Activated naive CD4-positive, alpha-beta T cell treated with Interleukin-2 at 50 U/mL for 16 hours (primary cell): ENCODE measurements around the gene PLA2G4C.
A peak's percentile ranks its signal among the peaks of the same experiment; 100 is the strongest.

Source experiments
- DNase-seq: peaks from one replicate; pipeline ENCODE4 v3.0.0-alpha.2; 2020

PLA2G4C gene

GRCh38 chr19:48110350-48110966 is at the start of gene PLA2G4C:
TSS of gene PLA2G4C (minus strand) at chr19:48110817. CDS start at chr19:48106529, 4,288 bp downstream.
- peak; percentile 83 for DNase-seq

GRCh38 chr19:48158210-48158790 is 47.7 kb upstream of the PLA2G4C start:
- no peak for DNase-seq

GRCh38 chr19:48154003-48154402 is 43.4 kb upstream of the PLA2G4C start:
- DNase-seq: no peak

- peak; percentile 74 for DNase-seq
Observed at GRCh38 chr19:48152551-48152950, 41.9 kb upstream of the PLA2G4C start.

GRCh38 chr19:48149430-48149829 is 38.8 kb upstream of the PLA2G4C start:
- DNase-seq: no peak

- DNase-seq: no peak
Observed at GRCh38 chr19:48148576-48148975, 38.0 kb upstream of the PLA2G4C start.

- no peak for DNase-seq
Observed at GRCh38 chr19:48147597-48148175, 37.1 kb upstream of the PLA2G4C start.

- no peak for DNase-seq
Observed at GRCh38 chr19:48139053-48139452, 28.4 kb upstream of the PLA2G4C start.

GRCh38 chr19:48137411-48137810 is 26.8 kb upstream of the PLA2G4C start:
- no peak for DNase-seq

GRCh38 chr19:48136547-48136946 is 25.9 kb upstream of the PLA2G4C start:
- DNase-seq: no peak

- DNase-seq: no peak
Observed at GRCh38 chr19:48135411-48135810, 24.8 kb upstream of the PLA2G4C start.

- DNase-seq: no peak
Observed at GRCh38 chr19:48133094-48133493, 22.5 kb upstream of the PLA2G4C start.

GRCh38 chr19:48127561-48127960 is 16.9 kb upstream of the PLA2G4C start:
- no peak for DNase-seq

- DNase-seq: peak; percentile 44
Observed at GRCh38 chr19:48123907-48124651, 13.5 kb upstream of the PLA2G4C start.

GRCh38 chr19:48122421-48122820 is 11.8 kb upstream of the PLA2G4C start:
- DNase-seq: no peak

GRCh38 chr19:48121909-48122371 is 11.3 kb upstream of the PLA2G4C start:
- no peak for DNase-seq

GRCh38 chr19:48121066-48121465 is 10.4 kb upstream of the PLA2G4C start:
- no peak for DNase-seq

GRCh38 chr19:48120505-48120904 is 9.9 kb upstream of the PLA2G4C start:
- no peak for DNase-seq

GRCh38 chr19:48118131-48118517 is 7.5 kb upstream of the PLA2G4C start:
- DNase-seq: peak; percentile 5

GRCh38 chr19:48117515-48118130 is 7.0 kb upstream of the PLA2G4C start:
- DNase-seq: no peak

GRCh38 chr19:48113190-48113917 is 2.7 kb upstream of the PLA2G4C start:
- DNase-seq: no peak

GRCh38 chr19:48111280-48111679 is 663 bp upstream of the PLA2G4C start:
- DNase-seq: no peak
